Hematopoietic multipotent progenitor cell (in vitro differentiated cells): ENCODE data around the gene KCNT2. TPM values are rescaled to one million over a fixed set of nuclear protein-coding genes. Genes with fewer than 3 reads are reported as not detected.

Source experiments
- DNase-seq, 3 donors: peaks; one replicate each; pipeline ENCODE4 v3.0.0-alpha.2; 2011 to 2015; ENCODE audit warnings: low read depth in 2 of 3, low spot score in 2 of 3
- total RNA-seq: library from RNA; depleted of rRNA; stranded (reverse); fragments of >200 nt; gene quantifications from one replicate; pipeline ENCODE4 v1.2.3, GENCODE V29; 2012

The KCNT2 gene
- total RNA-seq, 1 donor = 0.27 TPM

GRCh38 chr1:196403803-196404690 lies 204.2 kb downstream of the KCNT2 start:
- DNase-seq = no peak

GRCh38 chr1:196401891-196402290 lies 206.3 kb downstream of the KCNT2 start:
- no peak for DNase-seq

GRCh38 chr1:196401452-196401833 lies 206.8 kb downstream of the KCNT2 start:
- no peak for DNase-seq

- DNase-seq = peak in 1 of 3 donors; percentile 8
Measured at GRCh38 chr1:196400478-196401451, 207.5 kb downstream of the KCNT2 start.

GRCh38 chr1:196399713-196400112 lies 208.5 kb downstream of the KCNT2 start:
- no peak for DNase-seq

- no peak for DNase-seq
Measured at GRCh38 chr1:196393742-196394141, 214.5 kb downstream of the KCNT2 start.

GRCh38 chr1:196393282-196393681 lies 215.0 kb downstream of the KCNT2 start:
- DNase-seq = no peak

GRCh38 chr1:196387766-196388165 lies 220.5 kb downstream of the KCNT2 start:
- DNase-seq = no peak

- DNase-seq = no peak
Measured at GRCh38 chr1:196385109-196385508, 223.1 kb downstream of the KCNT2 start.

- DNase-seq = no peak
Measured at GRCh38 chr1:196382383-196382782, 225.9 kb downstream of the KCNT2 start.

- no peak for DNase-seq
Measured at GRCh38 chr1:196381544-196381943, 226.7 kb downstream of the KCNT2 start.

- DNase-seq = peak in 2 of 3 donors; percentile 9 to 47
Measured at GRCh38 chr1:196380316-196380715, 227.9 kb downstream of the KCNT2 start.

- DNase-seq = no peak
Measured at GRCh38 chr1:196377811-196378210, 230.4 kb downstream of the KCNT2 start.

GRCh38 chr1:196376630-196377328 lies 231.5 kb downstream of the KCNT2 start:
- no peak for DNase-seq

- DNase-seq = no peak
Measured at GRCh38 chr1:196373798-196374197, 234.4 kb downstream of the KCNT2 start.

- DNase-seq = peak in 2 of 3 donors; percentile 33 to 72
Measured at GRCh38 chr1:196372896-196373536, 235.2 kb downstream of the KCNT2 start.

GRCh38 chr1:196367838-196368237 lies 240.4 kb downstream of the KCNT2 start:
- DNase-seq = no peak

- DNase-seq = peak in 2 of 3 donors; percentile 26 to 28
Measured at GRCh38 chr1:196366817-196367495, 241.3 kb downstream of the KCNT2 start.

- DNase-seq = no peak
Measured at GRCh38 chr1:196361112-196361714, 247.0 kb downstream of the KCNT2 start.
